Measurements from ENCODE around the gene LCP2.
A peak's percentile ranks its signal among the peaks of the same experiment; 100 is the strongest.

LCP2 gene

GRCh38 chr5:170283296-170283695 is 14.3 kb downstream of the LCP2 start:
- H3K27ac Mint-ChIP-seq, result no peak overlapping the region
- peaks cover 23% of the 10 kb centered on the region for H3K27me3 Mint-ChIP-seq (ENCODE audit: low read depth, poor library complexity)
- no peak overlapping the region for H3K4me3 Mint-ChIP-seq
- TF ChIP-seq CTCF (IDR thresholded peaks at IDR 0.05), result no peak
- no peak for DNase-seq
- H3K9me3 Mint-ChIP-seq, result peaks cover 32% of the 10 kb centered on the region
- H3K4me1 Mint-ChIP-seq, result peaks cover 21% of the 10 kb centered on the region
- H3K36me3 Mint-ChIP-seq (ENCODE audit: low read depth), result no peaks in the 10 kb centered on the region

GRCh38 chr5:170280011-170280493 is 17.5 kb downstream of the LCP2 start:
- Mint-ChIP-seq H3K27me3 (ENCODE audit: low read depth, poor library complexity) (peaks cover 40% of the 10 kb centered on the region), H3K9me3 (peaks cover 21% of the 10 kb centered on the region), H3K36me3 (ENCODE audit: low read depth) (no peaks in the 10 kb centered on the region), H3K27ac (no peak overlapping the region), H3K4me1 (peaks cover 29% of the 10 kb centered on the region), H3K4me3 (no peak overlapping the region)
- DNase-seq, result peak; percentile 25
- TF ChIP-seq CTCF (IDR thresholded peaks at IDR 0.05), result no peak

DNA sequence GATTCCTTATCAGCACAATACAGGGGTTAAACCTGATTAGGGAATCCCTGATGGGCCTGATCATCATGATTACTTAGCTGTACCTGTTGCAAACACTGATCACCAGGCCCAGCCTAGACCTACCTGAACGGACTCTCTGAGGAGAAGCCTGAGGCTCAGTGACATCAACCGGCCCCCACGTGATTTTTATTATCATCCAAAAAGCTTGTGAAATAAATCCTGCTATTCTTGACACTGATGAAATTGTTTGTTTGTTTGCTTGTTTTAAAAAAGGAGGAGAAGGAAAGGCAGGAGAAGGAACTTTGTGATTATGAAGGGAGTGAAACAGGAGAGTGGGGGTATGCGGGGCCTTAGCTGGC is 18.1 kb downstream of the LCP2 start:
- peaks cover 30% of the 10 kb centered on the region for H3K4me1 Mint-ChIP-seq
- TF ChIP-seq CTCF (IDR thresholded peaks at IDR 0.05), result no peak
- H3K36me3 Mint-ChIP-seq (ENCODE audit: low read depth), result no peaks in the 10 kb centered on the region
- H3K27me3 Mint-ChIP-seq (ENCODE audit: low read depth, poor library complexity), result peaks cover 40% of the 10 kb centered on the region
- peaks cover 15% of the 10 kb centered on the region for H3K9me3 Mint-ChIP-seq
- no peak for DNase-seq
- no peak overlapping the region for H3K27ac Mint-ChIP-seq
- H3K4me3 Mint-ChIP-seq, result no peak overlapping the region

DNA sequence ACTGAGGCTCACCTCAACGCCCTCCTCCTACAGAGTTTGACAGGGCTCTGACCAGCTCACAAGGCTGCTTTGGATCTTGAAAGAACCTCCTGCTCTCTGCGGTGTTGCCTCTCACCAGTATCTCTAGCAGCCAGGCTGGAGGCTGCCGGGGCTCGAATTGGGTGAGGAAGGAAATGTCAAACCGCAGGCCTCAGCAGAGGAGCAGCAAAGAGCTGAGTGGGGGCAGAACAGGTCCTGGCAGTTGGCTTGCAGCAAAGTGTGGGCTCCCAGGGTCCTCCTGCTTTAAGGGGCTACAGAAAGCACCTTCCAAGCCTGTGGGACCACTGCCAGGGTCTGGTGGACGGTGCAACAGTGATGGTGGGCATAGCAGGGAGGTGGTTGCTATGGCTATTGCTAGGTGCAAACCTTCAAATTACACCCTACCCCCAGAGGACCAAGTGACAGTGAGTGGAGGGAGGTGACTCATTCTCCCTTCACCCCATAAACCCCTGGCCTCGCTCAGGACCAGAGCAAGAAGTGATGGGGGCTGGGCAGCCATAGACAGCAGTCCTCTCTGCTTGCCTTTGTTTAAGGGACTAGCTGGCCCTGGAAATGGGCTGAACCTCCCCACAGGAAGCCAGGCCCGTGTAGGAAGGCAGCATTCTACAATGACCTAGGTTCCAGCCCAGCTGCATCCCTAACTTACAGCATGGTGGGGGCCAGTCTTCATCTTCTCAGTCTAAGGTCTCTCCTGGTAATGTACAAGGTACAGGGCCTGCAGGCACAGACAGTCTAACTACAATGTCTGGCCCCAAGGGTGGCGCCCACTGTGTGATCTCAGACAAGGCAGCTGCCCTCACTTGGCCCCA is 18.7 kb downstream of the LCP2 start:
- peaks cover 10% of the 10 kb centered on the region for H3K9me3 Mint-ChIP-seq
- no peak for DNase-seq
- peaks cover 39% of the 10 kb centered on the region for H3K27me3 Mint-ChIP-seq (ENCODE audit: low read depth, poor library complexity)
- H3K4me3 Mint-ChIP-seq, result no peak overlapping the region
- no peak overlapping the region for H3K27ac Mint-ChIP-seq
- peaks cover 34% of the 10 kb centered on the region for H3K4me1 Mint-ChIP-seq
- TF ChIP-seq CTCF (IDR thresholded peaks at IDR 0.05), result no peak
- H3K36me3 Mint-ChIP-seq (ENCODE audit: low read depth), result no peaks in the 10 kb centered on the region

GRCh38 chr5:170277867-170278281 is 19.7 kb downstream of the LCP2 start:
- H3K27me3 Mint-ChIP-seq (ENCODE audit: low read depth, poor library complexity), result peaks cover 30% of the 10 kb centered on the region
- peaks cover under 1% of the 10 kb centered on the region for H3K9me3 Mint-ChIP-seq
- no peaks in the 10 kb centered on the region for H3K36me3 Mint-ChIP-seq (ENCODE audit: low read depth)
- H3K27ac Mint-ChIP-seq, result no peak overlapping the region
- TF ChIP-seq CTCF (IDR thresholded peaks at IDR 0.05), result no peak
- no peak for DNase-seq
- peaks cover 34% of the 10 kb centered on the region for H3K4me1 Mint-ChIP-seq
- H3K4me3 Mint-ChIP-seq, result no peak overlapping the region

- no peak overlapping the region for H3K27ac Mint-ChIP-seq
- H3K4me3 Mint-ChIP-seq, result no peak overlapping the region
- no peaks in the 10 kb centered on the region for H3K36me3 Mint-ChIP-seq (ENCODE audit: low read depth)
- TF ChIP-seq CTCF (IDR thresholded peaks at IDR 0.05), result no peak
- no peak for DNase-seq
- H3K27me3 Mint-ChIP-seq (ENCODE audit: low read depth, poor library complexity), result peaks cover 30% of the 10 kb centered on the region
- no peaks in the 10 kb centered on the region for H3K9me3 Mint-ChIP-seq
- H3K4me1 Mint-ChIP-seq, result peaks cover 42% of the 10 kb centered on the region
Observed at GRCh38 chr5:170276140-170276539, 21.4 kb downstream of the LCP2 start.
